ENCODE results near the gene SYT9.
"Not testable (repeated sequence)": the region's sequence is repeated elsewhere in the genome, so short reads cannot be mapped to it uniquely, and the experiment has no call there.

The SYT9 gene

DNA sequence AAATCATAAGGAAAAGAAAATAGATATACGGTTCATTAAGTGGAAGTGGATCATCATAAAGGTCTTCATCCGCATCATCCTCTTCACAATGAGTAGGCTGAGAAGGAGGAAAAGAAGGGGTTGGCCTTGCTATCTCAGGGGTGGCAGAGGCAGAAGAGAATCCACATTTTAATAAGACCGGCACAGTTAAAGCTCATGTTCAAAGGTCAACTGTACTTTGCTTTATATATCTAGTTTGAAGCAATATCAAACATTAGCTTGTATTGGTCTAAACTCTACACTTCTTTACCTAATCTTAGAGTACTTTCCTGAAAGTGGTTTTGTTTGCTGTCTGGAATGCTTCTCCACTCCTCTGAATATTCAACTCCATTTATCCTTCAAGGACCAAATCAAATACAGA is 256.4 kb downstream of the SYT9 start:
- no peak overlapping the region for H3K27ac ChIP-seq (ENCODE audit: low read depth, low read length)
- no peaks in the 10 kb centered on the region for H3K27me3 ChIP-seq (ENCODE audit: insufficient read depth, low read length)
- no peak overlapping the region for H3K9ac ChIP-seq (ENCODE audit: low read depth, low read length)
- no peaks in the 10 kb centered on the region for H3K9me3 ChIP-seq (ENCODE audit: insufficient read depth, low read depth, low read length)
- H3K4me1 ChIP-seq (ENCODE audit: insufficient read depth, low read length), result peaks cover 9% of the 10 kb centered on the region; the same call in 1 of the 2 replicates
- WGBS, result 95% methylated on average over 3 of the region's 3 CpGs
- H3K4me3 ChIP-seq (ENCODE audit: low read length), result no peak overlapping the region
- H3K36me3 ChIP-seq (ENCODE audit: insufficient read depth, low read length), result no peaks in the 10 kb centered on the region

DNA sequence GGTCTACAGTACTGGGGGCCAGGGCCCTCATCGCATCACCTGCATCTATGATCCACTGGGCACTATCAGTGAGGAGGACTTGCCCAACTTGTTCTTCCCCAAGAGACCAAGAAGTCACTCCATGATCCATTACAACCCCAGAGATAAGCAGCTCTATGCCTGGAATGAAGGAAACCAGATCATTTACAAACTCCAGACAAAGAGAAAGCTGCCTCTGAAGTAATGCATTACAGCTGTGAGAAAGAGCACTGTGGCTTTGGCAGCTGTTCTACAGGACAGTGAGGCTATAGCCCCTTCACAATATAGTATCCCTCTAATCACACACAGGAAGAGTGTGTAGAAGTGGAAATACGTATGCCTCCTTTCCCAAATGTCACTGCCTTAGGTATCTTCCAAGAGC is 258.3 kb downstream of the SYT9 start:
- Histone ChIP-seq H3K9me3 (ENCODE audit: insufficient read depth, low read depth, low read length) (no peaks in the 10 kb centered on the region), H3K27ac (ENCODE audit: low read depth, low read length) (no peak overlapping the region), H3K4me1 (ENCODE audit: insufficient read depth, low read length) (peaks cover 9% of the 10 kb centered on the region; the same call in 1 of the 2 replicates), H3K27me3 (ENCODE audit: insufficient read depth, low read length) (peaks cover 12% of the 10 kb centered on the region), H3K4me3 (ENCODE audit: low read length) (no peak overlapping the region), H3K9ac (ENCODE audit: low read depth, low read length) (no peak overlapping the region), H3K36me3 (ENCODE audit: insufficient read depth, low read length) (no peaks in the 10 kb centered on the region)
- WGBS, result 96% methylated on average over 2 of the region's 2 CpGs

DNA sequence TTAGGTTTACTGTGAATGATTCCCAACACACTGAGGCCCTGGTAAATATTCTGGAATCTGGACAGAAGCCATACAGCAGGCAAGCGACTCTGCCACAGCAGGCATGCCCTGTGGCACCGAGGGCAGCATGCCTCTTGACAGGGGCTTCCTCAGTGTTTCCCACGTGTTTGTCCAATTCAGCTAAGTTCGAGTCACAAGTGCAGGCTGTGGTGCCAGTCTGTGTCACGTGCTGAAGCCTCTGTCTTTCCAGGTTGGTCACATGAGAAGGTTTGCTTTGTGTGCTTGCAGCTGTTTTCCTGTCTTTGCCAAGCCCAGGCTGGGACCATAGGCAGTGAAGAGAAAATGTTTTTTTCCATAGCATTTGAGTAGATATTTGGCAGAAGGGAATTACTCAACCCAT is 259.7 kb downstream of the SYT9 start:
- Histone ChIP-seq H3K27me3 (ENCODE audit: insufficient read depth, low read length) (peaks cover 25% of the 10 kb centered on the region), H3K9ac (ENCODE audit: low read depth, low read length) (no peak overlapping the region), H3K4me1 (ENCODE audit: insufficient read depth, low read length) (peaks cover 14% of the 10 kb centered on the region; the same call in 1 of the 2 replicates), H3K4me3 (ENCODE audit: low read length) (no peak overlapping the region), H3K27ac (ENCODE audit: low read depth, low read length) (no peak overlapping the region), H3K36me3 (ENCODE audit: insufficient read depth, low read length) (no peaks in the 10 kb centered on the region), H3K9me3 (ENCODE audit: insufficient read depth, low read depth, low read length) (no peaks in the 10 kb centered on the region)
- WGBS, result 86% methylated on average over 5 of the region's 5 CpGs

DNA sequence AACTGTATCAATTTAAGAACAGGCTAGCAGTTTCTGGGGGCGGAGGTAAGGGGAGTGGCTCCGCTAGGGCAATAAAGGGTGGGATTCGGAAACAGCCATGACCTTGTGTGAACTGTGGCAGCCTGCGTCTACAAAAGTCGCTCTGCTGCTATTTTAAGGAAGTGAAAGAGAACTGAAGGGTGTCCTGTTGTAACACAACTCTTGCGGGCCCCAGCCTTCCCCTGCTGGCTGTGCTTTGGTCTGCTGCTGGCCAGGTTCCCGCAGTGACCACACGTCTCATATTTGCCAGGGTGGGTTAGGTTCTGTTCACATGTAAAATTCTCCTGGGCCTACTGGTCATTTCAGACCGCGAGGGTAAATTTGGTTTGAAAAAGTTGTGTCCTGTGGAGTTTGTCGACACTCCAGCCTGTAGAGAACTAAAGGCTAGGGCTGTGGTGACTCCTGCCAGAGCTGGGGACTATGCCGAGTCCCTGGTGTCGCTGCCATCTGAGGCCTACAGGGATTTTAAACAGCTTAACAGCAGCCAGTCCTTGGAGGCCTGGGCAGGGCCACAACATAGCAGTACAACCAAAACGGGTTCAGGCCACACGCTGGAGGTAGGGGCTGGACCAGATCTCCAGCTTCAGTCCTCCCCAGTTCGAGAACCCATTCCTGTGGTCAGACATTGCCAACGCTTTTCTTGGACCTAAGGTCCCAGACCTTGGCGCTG is 261.0 kb downstream of the SYT9 start:
- Histone ChIP-seq H3K36me3 (ENCODE audit: insufficient read depth, low read length) (no peaks in the 10 kb centered on the region), H3K9ac (ENCODE audit: low read depth, low read length) (no peak overlapping the region), H3K4me1 (ENCODE audit: insufficient read depth, low read length) (peaks cover 14% of the 10 kb centered on the region; the same call in 1 of the 2 replicates), H3K4me3 (ENCODE audit: low read length) (peak overlapping the region; percentile 77), H3K27ac (ENCODE audit: low read depth, low read length) (no peak overlapping the region), H3K9me3 (ENCODE audit: insufficient read depth, low read depth, low read length) (no peaks in the 10 kb centered on the region), H3K27me3 (ENCODE audit: insufficient read depth, low read length) (peaks cover 25% of the 10 kb centered on the region)
- 63% methylated on average over 18 of the region's 18 CpGs for whole genome bisulfite sequencing

DNA sequence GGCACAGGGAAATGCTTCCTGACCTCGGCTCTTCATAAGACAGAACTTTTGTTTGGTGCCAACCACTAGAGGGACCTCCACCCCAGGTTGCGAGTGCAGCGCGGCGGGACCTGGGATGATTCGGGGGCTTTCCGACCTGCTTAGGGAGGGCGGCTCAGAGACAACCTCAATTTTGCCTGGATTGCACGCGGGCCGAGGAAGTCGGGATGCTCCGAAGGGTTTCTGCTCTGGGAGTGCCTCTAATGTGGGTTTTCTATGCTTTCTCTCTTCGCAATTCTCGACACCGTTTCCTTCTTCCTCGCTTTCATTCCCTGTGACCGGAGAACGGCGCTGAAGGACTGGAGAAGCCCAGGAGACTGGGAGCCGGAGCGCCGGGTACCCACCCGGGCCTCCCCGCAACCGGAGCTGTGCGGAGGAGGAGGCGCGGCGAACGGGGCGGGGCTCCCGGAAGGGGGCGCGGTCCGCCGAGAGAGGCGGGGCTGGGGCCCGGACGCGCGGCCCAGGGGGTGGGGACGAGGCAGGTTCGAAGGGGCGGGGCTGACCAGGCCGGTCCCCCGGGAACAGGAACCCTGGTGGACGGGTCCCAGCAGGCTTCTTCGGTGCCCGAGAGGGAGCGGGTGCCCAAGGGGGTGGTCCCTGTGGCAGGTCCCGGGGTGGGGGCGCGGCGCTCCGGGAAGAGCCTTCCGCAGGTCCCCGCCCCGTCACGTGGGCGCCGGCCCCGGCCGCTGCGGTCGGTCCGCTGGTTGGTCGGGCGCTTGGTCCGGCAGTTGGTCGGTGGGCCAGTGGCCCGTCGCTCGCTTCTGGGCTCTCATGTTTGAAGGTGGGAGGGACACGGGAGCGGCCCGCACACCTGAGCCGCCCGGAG is 261.8 kb downstream of the SYT9 start, which contains the start of gene PPFIBP2:
Gene PPFIBP2, plus strand, starts transcription at position 766 of the 865 bp plus-strand sequence. CDS start 35,477 bp downstream, outside the sequence.
- no peaks in the 10 kb centered on the region for H3K36me3 ChIP-seq (ENCODE audit: insufficient read depth, low read length)
- H3K9ac ChIP-seq (ENCODE audit: low read depth, low read length), result peak within 1 kb of the TSS; percentile 57
- no peaks in the 10 kb centered on the region for H3K9me3 ChIP-seq (ENCODE audit: insufficient read depth, low read depth, low read length)
- peak within 1 kb of the TSS; percentile 77 for H3K4me3 ChIP-seq (ENCODE audit: low read length)
- H3K27ac ChIP-seq (ENCODE audit: low read depth, low read length), result no peak within 1 kb of the TSS; the same call in 1 of the 2 replicates
- H3K27me3 ChIP-seq (ENCODE audit: insufficient read depth, low read length), result peaks cover 25% of the 10 kb centered on the region
- under 1% methylated on average over 77 of the region's 79 CpGs for WGBS
- H3K4me1 ChIP-seq (ENCODE audit: insufficient read depth, low read length), result peaks cover 14% of the 10 kb centered on the region; the same call in 1 of the 2 replicates

DNA sequence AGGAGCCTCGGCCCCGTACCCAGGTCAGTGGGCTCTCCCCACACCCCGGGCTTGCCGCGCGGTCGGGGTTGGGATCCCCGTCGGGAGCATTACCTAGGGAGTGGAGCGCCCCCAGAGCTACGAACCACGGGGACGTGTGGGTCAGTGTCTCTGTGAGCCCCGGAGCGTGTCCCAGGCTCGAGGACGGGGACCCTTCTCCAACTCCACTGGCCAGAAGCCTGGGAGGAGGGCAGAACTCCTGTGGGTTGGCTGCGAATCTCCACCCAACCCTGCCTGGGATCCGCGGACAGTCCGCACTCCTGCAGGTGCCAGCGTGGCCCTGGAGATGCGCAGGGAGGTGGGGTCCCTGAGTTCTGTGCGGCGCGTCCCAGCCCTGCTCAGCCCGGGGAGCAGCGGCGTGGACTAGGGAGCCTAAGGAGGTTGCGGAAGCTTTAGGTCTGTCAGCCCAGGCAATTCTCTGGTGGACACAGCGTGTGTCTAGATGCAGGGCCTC is 262.4 kb downstream of the SYT9 start:
- Histone ChIP-seq H3K4me1 (ENCODE audit: insufficient read depth, low read length) (peaks cover 14% of the 10 kb centered on the region; the same call in 1 of the 2 replicates), H3K36me3 (ENCODE audit: insufficient read depth, low read length) (no peaks in the 10 kb centered on the region), H3K9me3 (ENCODE audit: insufficient read depth, low read depth, low read length) (no peaks in the 10 kb centered on the region), H3K9ac (ENCODE audit: low read depth, low read length) (peak overlapping the region; percentile 57), H3K27ac (ENCODE audit: low read depth, low read length) (no peak overlapping the region), H3K4me3 (ENCODE audit: low read length) (peak overlapping the region; percentile 77), H3K27me3 (ENCODE audit: insufficient read depth, low read length) (peaks cover 25% of the 10 kb centered on the region)
- WGBS, result 2% methylated on average over 31 of the region's 31 CpGs

- Histone ChIP-seq H3K27me3 (ENCODE audit: insufficient read depth, low read length) (peaks cover 25% of the 10 kb centered on the region), H3K4me1 (ENCODE audit: insufficient read depth, low read length) (peaks cover 14% of the 10 kb centered on the region; the same call in 1 of the 2 replicates), H3K36me3 (ENCODE audit: insufficient read depth, low read length) (no peaks in the 10 kb centered on the region), H3K9ac (ENCODE audit: low read depth, low read length) (no peak overlapping the region), H3K4me3 (ENCODE audit: low read length) (no peak overlapping the region), H3K27ac (ENCODE audit: low read depth, low read length) (no peak overlapping the region), H3K9me3 (ENCODE audit: insufficient read depth, low read depth, low read length) (no peaks in the 10 kb centered on the region)
- 84% methylated on average over 1 of the region's 1 CpG for WGBS
Observed at GRCh38 chr11:7515447-7515886, 263.8 kb downstream of the SYT9 start.

GRCh38 chr11:7516475-7516874 is 264.8 kb downstream of the SYT9 start:
- H3K4me1 ChIP-seq (ENCODE audit: insufficient read depth, low read length), result peaks cover 14% of the 10 kb centered on the region; the same call in 1 of the 2 replicates
- no peaks in the 10 kb centered on the region for H3K9me3 ChIP-seq (ENCODE audit: insufficient read depth, low read depth, low read length)
- WGBS, result 96% methylated on average over 12 of the region's 12 CpGs
- no peak overlapping the region for H3K27ac ChIP-seq (ENCODE audit: low read depth, low read length)
- peaks cover 25% of the 10 kb centered on the region for H3K27me3 ChIP-seq (ENCODE audit: insufficient read depth, low read length)
- no peaks in the 10 kb centered on the region for H3K36me3 ChIP-seq (ENCODE audit: insufficient read depth, low read length)
- no peak overlapping the region for H3K9ac ChIP-seq (ENCODE audit: low read depth, low read length)
- H3K4me3 ChIP-seq (ENCODE audit: low read length), result no peak overlapping the region

- H3K27me3 ChIP-seq (ENCODE audit: insufficient read depth, low read length), result peaks cover 25% of the 10 kb centered on the region
- H3K4me3 ChIP-seq (ENCODE audit: low read length); H3K9me3 ChIP-seq (ENCODE audit: insufficient read depth, low read depth, low read length); H3K36me3 ChIP-seq (ENCODE audit: insufficient read depth, low read length); H3K27ac ChIP-seq (ENCODE audit: low read depth, low read length); H3K9ac ChIP-seq (ENCODE audit: low read depth, low read length); H3K4me1 ChIP-seq (ENCODE audit: insufficient read depth, low read length): not testable (repeated sequence)
- 94% methylated on average over 13 of the region's 13 CpGs for WGBS
Observed at GRCh38 chr11:7517743-7518142, 266.0 kb downstream of the SYT9 start.
